CD14-positive monocyte (primary cell): Measurements from ENCODE around the gene KIAA0753. TPM values are rescaled to one million over a fixed set of nuclear protein-coding genes. Genes with fewer than 3 reads are reported as not detected.
"Not testable (repeated sequence)": the region's sequence is repeated elsewhere in the genome, so short reads cannot be mapped to it uniquely, and the experiment has no call there.

ENCODE experiments used
- DNase-seq, 3 donors: peaks; one replicate each; pipeline ENCODE4 v3.0.0-alpha.2; 2011 to 2022
- H2AFZ ChIP-seq: 2 replicates; pipeline ENCODE4 v1.6.0; 2012; ENCODE audit warnings: mild to moderate bottlenecking, low read depth, low read length, inconsistent platforms; ENCODE audit not compliant: insufficient read depth, poor library complexity, severe bottlenecking
- H3K27ac ChIP-seq, 2 donors: 1 replicate in 1 of 2; 2 replicates in 1 of 2; pipeline ENCODE4 v1.5.1; 2012 to 2013; ENCODE audit warnings: low read length in 2 of 2, control low read depth in 1 of 2, inconsistent platforms in 1 of 2, low read depth in 1 of 2, mild to moderate bottlenecking in 1 of 2
- H3K27me3 ChIP-seq, 2 donors: one replicate each; pipeline versions ENCODE4 v1.6.0 to v1.6.1; 2011 to 2013; ENCODE audit warnings: low read length in 2 of 2; ENCODE audit not compliant: control insufficient read depth in 2 of 2, insufficient read depth in 2 of 2
- H3K36me3 ChIP-seq, 2 donors: replicated peaks in 1 of 2; 1 replicate in 1 of 2; 2 replicates in 1 of 2; pipeline versions ENCODE4 v1.5.1 to v1.6.1; 2012 to 2013; ENCODE audit warnings: low read length in 2 of 2, control low read depth in 1 of 2, inconsistent platforms in 1 of 2, mild to moderate bottlenecking in 1 of 2; ENCODE audit not compliant: insufficient read depth in 2 of 2, control insufficient read depth in 1 of 2
- H3K4me1 ChIP-seq, 2 donors: 1 replicate in 1 of 2; 2 replicates in 1 of 2; pipeline versions ENCODE4 v1.5.1 to v1.6.1; 2012 to 2013; ENCODE audit warnings: low read length in 2 of 2, control low read depth in 1 of 2, inconsistent platforms in 1 of 2, mild to moderate bottlenecking in 1 of 2, moderate library complexity in 1 of 2; ENCODE audit not compliant: insufficient read depth in 2 of 2, control insufficient read depth in 1 of 2
- H3K4me2 ChIP-seq: replicated peaks from 2 replicates; pipeline ENCODE3; 2012; ENCODE audit warnings: low read length, moderate library complexity, mild to moderate bottlenecking; ENCODE audit not compliant: poor library complexity, severe bottlenecking; ENCODE audit errors: extremely low read depth
- H3K4me3 ChIP-seq, 3 experiments: fragments of 200-600 bp in 1 of 3; sonication (generic) in 1 of 3; replicated peaks in 1 of 3; 1 replicate in 2 of 3; 2 replicates in 1 of 3; pipeline ENCODE4 v1.5.1; 2011 to 2013; ENCODE audit warnings: low read length in 3 of 3, mild to moderate bottlenecking in 3 of 3, control low read depth in 2 of 3, low read depth in 2 of 3, inconsistent platforms in 1 of 3, moderate library complexity in 1 of 3
- H3K79me2 ChIP-seq: 2 replicates; pipeline ENCODE4 v1.6.0; 2012; ENCODE audit warnings: mild to moderate bottlenecking, control low read depth, inconsistent platforms, low read length, moderate library complexity; ENCODE audit not compliant: insufficient read depth
- H3K9ac ChIP-seq: 2 replicates; pipeline ENCODE4 v1.6.0; 2017; ENCODE audit warnings: low read length, mild to moderate bottlenecking; ENCODE audit not compliant: insufficient read depth, poor library complexity, severe bottlenecking
- H3K9me3 ChIP-seq, 2 donors: replicated peaks in 1 of 2; 1 replicate in 1 of 2; 2 replicates in 1 of 2; pipeline versions ENCODE4 v1.5.1 to v1.6.1; 2012 to 2013; ENCODE audit warnings: low read length in 2 of 2, control low read depth in 1 of 2; ENCODE audit not compliant: control insufficient read depth in 1 of 2, insufficient read depth in 1 of 2
- H4K20me1 ChIP-seq: 2 replicates; pipeline ENCODE4 v1.6.0; 2012; ENCODE audit warnings: mild to moderate bottlenecking, low read length, control low read depth, moderate library complexity; ENCODE audit not compliant: insufficient read depth
- H3K27ac Mint-ChIP-seq, 7 donors: one replicate each; pipeline ENCODE4 v1.8.0; 2020; ENCODE audit warnings: mild to moderate bottlenecking in 7 of 7, mixed read lengths in 7 of 7, moderate library complexity in 6 of 7, inconsistent platforms in 2 of 7
- H3K27me3 Mint-ChIP-seq, 3 donors: one replicate each; pipeline ENCODE4 v1.8.0; 2021 to 2022; ENCODE audit warnings: low read depth in 3 of 3, mild to moderate bottlenecking in 3 of 3, mixed read lengths in 3 of 3, moderate library complexity in 3 of 3, inconsistent platforms in 1 of 3
- H3K36me3 Mint-ChIP-seq, 2 donors: one replicate each; pipeline ENCODE4 v1.8.0; 2020; ENCODE audit warnings: mixed read lengths in 2 of 2, inconsistent platforms in 1 of 2, mild to moderate bottlenecking in 1 of 2
- H3K4me1 Mint-ChIP-seq: one replicate; pipeline ENCODE4 v1.8.0; 2020; ENCODE audit warnings: mild to moderate bottlenecking, mixed read lengths
- H3K4me3 Mint-ChIP-seq, 2 donors: one replicate each; pipeline ENCODE4 v1.8.0; 2020; ENCODE audit warnings: mild to moderate bottlenecking in 2 of 2, mixed read lengths in 2 of 2, moderate library complexity in 1 of 2
- H3K9me3 Mint-ChIP-seq, 7 donors: one replicate each; pipeline ENCODE4 v1.8.0; 2020 to 2022; ENCODE audit warnings: mixed read lengths in 7 of 7, mild to moderate bottlenecking in 6 of 7, moderate library complexity in 6 of 7, inconsistent platforms in 2 of 7
- WGBS: methylation state at CpG from one replicate; pipeline ENCODE4 v1.1.5; 2013; ENCODE audit warnings: missing lambda C conversion rate; ENCODE audit not compliant: insufficient coverage; 5-methylcytosine and 5-hydroxymethylcytosine counted together
- intact Hi-C, 2 donors: fragments of 100-400 bp; cut with micrococcal nuclease; formaldehyde crosslinking; loops; one replicate each; pipeline versions ENCODE4 v1.15.0 to v1.15.1; 2023
- polyA plus RNA-seq, 3 donors: library from polyadenylated mRNA; depleted of rRNA in 1 of 3; unstranded in 2 of 3; stranded (reverse) in 1 of 3; fragments of 300-500 nt in 2 of 3; fragments of >200 nt in 1 of 3; fragmentation: Illumina TruSeq in 2 of 3; gene quantifications; 1 replicate in 2 of 3; 2 replicates in 1 of 3; pipeline ENCODE4 v1.2.3, GENCODE V29; 2012 to 2021
- TF ChIP-seq, protein P1 (sequence below): fragments of 200-600 bp; IDR thresholded peaks from one replicate; pipeline ENCODE4 v1.8.0; 2022; ENCODE audit warnings: antibody characterized with exemption, mild to moderate bottlenecking

Gene KIAA0753
- polyA plus RNA-seq, 3 donors = 1.7 to 6.6 (median 3.5) TPM

DNA sequence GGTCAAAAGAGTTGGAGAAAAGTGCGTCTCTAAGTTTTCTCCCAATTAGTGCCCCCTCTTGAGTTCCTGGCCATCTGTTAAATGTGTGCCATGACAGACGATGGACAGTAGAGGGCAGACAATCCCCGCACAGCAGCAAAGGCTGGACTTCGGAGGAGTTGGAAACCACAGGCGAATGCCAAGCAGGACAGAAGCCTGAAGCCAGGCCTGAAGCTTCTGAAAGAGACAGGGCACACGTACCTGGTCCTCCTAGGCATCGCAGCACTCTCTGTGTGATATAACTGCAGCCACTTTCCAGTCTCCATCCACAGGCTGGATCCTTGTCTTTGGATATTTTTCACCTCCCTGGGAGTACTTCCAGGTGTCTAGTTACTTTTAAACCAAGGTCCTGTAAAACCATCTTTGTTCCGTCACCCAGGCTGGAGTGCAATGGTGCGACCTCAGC, 25.6 kb upstream of the KIAA0753 start:
- DNase-seq = peak; percentile 52 to 68 (median 58)
- Mint-ChIP-seq H3K27ac (peak overlapping the region in 1 of 7 donors; percentile 14), H3K27me3 (peaks cover 27 to 46% (median 34%) of the 10 kb centered on the region in 3 donors), H3K36me3 (no peaks in the 10 kb centered on the region), H3K9me3 (peaks cover 0 to 1% (median 0%) of the 10 kb centered on the region in 7 donors), H3K4me1 (peaks cover 16% of the 10 kb centered on the region), H3K4me3 (peak overlapping the region in 1 of 2 donors; percentile 11)
- whole genome bisulfite sequencing = 24% methylated on average over 9 of the region's 9 CpGs
- Histone ChIP-seq H2AFZ (no peak overlapping the region), H3K79me2 (no peaks in the 10 kb centered on the region), H3K9ac (no peak overlapping the region), H3K36me3 (no peaks in the 10 kb centered on the region), H3K9me3 (no peaks in the 10 kb centered on the region), H4K20me1 (no peaks in the 10 kb centered on the region), H3K27ac (no peak overlapping the region), H3K27me3 (peaks cover 0 to 20% of the 10 kb centered on the region in 2 donors), H3K4me3 (no peak overlapping the region), H3K4me1 (peaks cover 6 to 7% of the 10 kb centered on the region in 2 donors), H3K4me2 (no peak overlapping the region)
- TF ChIP-seq, protein P1, sequence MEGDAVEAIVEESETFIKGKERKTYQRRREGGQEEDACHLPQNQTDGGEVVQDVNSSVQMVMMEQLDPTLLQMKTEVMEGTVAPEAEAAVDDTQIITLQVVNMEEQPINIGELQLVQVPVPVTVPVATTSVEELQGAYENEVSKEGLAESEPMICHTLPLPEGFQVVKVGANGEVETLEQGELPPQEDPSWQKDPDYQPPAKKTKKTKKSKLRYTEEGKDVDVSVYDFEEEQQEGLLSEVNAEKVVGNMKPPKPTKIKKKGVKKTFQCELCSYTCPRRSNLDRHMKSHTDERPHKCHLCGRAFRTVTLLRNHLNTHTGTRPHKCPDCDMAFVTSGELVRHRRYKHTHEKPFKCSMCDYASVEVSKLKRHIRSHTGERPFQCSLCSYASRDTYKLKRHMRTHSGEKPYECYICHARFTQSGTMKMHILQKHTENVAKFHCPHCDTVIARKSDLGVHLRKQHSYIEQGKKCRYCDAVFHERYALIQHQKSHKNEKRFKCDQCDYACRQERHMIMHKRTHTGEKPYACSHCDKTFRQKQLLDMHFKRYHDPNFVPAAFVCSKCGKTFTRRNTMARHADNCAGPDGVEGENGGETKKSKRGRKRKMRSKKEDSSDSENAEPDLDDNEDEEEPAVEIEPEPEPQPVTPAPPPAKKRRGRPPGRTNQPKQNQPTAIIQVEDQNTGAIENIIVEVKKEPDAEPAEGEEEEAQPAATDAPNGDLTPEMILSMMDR = peak; percentile 83
- intact Hi-C loops = loop anchor here in 1 of 2 donors (10.0 kb wide), 1 partner anchor 329 kb away; the partner anchor contains the start of gene ALOX12

DNA sequence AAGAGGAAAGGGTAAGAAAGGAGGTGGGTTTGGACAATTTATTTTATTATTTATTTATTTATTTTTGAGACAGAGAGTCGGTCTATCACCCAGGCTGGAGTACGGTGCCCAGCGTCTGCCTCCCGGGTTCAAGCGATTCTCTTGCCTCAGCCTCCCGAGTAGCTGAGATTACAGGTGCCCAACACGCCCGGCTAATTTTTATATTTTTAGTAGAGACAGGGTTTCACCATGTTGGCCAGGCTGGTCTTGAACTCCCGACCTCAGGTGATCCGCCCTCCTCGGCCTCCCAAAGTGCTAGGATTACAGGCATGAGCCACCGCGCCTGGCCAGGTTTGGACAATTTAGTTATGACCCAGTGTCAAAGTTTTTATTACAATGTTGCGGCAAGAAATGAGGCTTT, 22.7 kb upstream of the KIAA0753 start:
- not testable (repeated sequence) for H3K4me2 ChIP-seq, H2AFZ ChIP-seq, H4K20me1 ChIP-seq, H3K79me2 ChIP-seq, H3K9me3 Mint-ChIP-seq, H3K9ac ChIP-seq, H3K36me3 ChIP-seq, DNase-seq, H3K27ac ChIP-seq, H3K27ac Mint-ChIP-seq, H3K4me3 ChIP-seq, H3K9me3 ChIP-seq, H3K36me3 Mint-ChIP-seq
- over 99% methylated on average over 11 of the region's 14 CpGs for WGBS
- intact Hi-C loops = loop anchor here in 1 of 2 donors (10.0 kb wide), 1 partner anchor 332 kb away; the partner anchor contains the start of gene ALOX12
- peaks cover 22 to 43% (median 41%) of the 10 kb centered on the region in 3 donors for H3K27me3 Mint-ChIP-seq
- H3K27me3 ChIP-seq = peaks cover 0 to 17% of the 10 kb centered on the region in 2 donors
- peak overlapping the region in 1 of 2 donors; percentile 68 for H3K4me3 Mint-ChIP-seq
- H3K4me1 ChIP-seq = peaks cover 24 to 25% of the 10 kb centered on the region in 2 donors
- peaks cover 31% of the 10 kb centered on the region for H3K4me1 Mint-ChIP-seq
